Measurements from ENCODE around the gene PTPRM.

Gene PTPRM

DNA sequence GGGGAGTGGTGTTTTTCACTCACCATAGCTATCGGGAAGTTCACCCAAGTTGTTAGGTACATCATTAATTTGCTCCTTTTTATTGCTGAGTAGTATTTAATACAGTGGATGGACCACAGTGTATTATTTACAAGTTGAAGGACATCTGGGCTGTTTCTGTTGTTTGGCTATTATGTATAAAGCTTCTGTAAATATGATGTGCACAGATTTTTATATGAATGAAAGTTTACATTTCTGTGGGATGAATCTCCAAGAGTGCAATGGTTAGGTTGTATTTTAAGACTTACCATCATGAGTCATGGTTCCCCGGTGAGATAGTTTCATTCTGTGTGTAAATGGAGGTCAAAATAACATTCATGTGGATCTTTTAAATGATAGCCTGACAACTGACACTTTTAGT, 337.4 kb downstream of the PTPRM start:
- Histone ChIP-seq H3K27me3 (ENCODE audit: insufficient read depth, low read length, poor library complexity) (no peaks in the 10 kb centered on the region), H3K27ac (ENCODE audit: low read length) (no peak overlapping the region), H3K9me3 (ENCODE audit: insufficient read depth, low read length, severe bottlenecking) (no peaks in the 10 kb centered on the region), H4K20me1 (ENCODE audit: insufficient read depth, low read length) (no peaks in the 10 kb centered on the region), H3K4me3 (ENCODE audit: low read depth in 1 of 2, low read length in 2 of 2) (no peak overlapping the region), H3K4me2 (ENCODE audit: insufficient read depth, low read length) (no peak overlapping the region), H3K79me2 (ENCODE audit: insufficient read depth, low read length) (no peaks in the 10 kb centered on the region), H3K9ac (ENCODE audit: low read depth, low read length) (no peak overlapping the region), H3K4me1 (ENCODE audit: insufficient read depth, low read length) (no peaks in the 10 kb centered on the region), H3K36me3 (ENCODE audit: insufficient read depth, low read length) (no peaks in the 10 kb centered on the region), H2AFZ (ENCODE audit: low read depth, low read length) (no peak overlapping the region)
- TF ChIP-seq CTCF (IDR thresholded peaks at IDR 0.05; ENCODE audit: borderline replicate concordance, extremely low read depth, low read length, poor library complexity, severe bottlenecking), result no peak
- no peak for TF ChIP-seq EZH2 (IDR thresholded peaks at IDR 0.05; ENCODE audit: borderline replicate concordance, low read depth, low read length, severe bottlenecking)
- no peak for ATAC-seq (ENCODE audit: insufficient read depth, low read depth)
- DNase-seq, result no peak

GRCh38 chr18:7908681-7909299, 341.7 kb downstream of the PTPRM start:
- no peak overlapping the region for H3K4me3 ChIP-seq (ENCODE audit: low read depth in 1 of 2, low read length in 2 of 2)
- no peak for TF ChIP-seq CTCF (IDR thresholded peaks at IDR 0.05; ENCODE audit: borderline replicate concordance, extremely low read depth, low read length, poor library complexity, severe bottlenecking)
- TF ChIP-seq EZH2 (IDR thresholded peaks at IDR 0.05; ENCODE audit: borderline replicate concordance, low read depth, low read length, severe bottlenecking), result no peak
- ATAC-seq (ENCODE audit: insufficient read depth, low read depth) (no peak), DNase-seq (no peak)
- H3K27ac ChIP-seq (ENCODE audit: low read length), result no peak overlapping the region
- H3K27me3 ChIP-seq (ENCODE audit: insufficient read depth, low read length, poor library complexity), result no peaks in the 10 kb centered on the region
- H3K4me2 ChIP-seq (ENCODE audit: insufficient read depth, low read length), result no peak overlapping the region
- no peak overlapping the region for H3K9ac ChIP-seq (ENCODE audit: low read depth, low read length)
- no peaks in the 10 kb centered on the region for H3K9me3 ChIP-seq (ENCODE audit: insufficient read depth, low read length, severe bottlenecking)
- no peaks in the 10 kb centered on the region for H3K36me3 ChIP-seq (ENCODE audit: insufficient read depth, low read length)
- H3K4me1 ChIP-seq (ENCODE audit: insufficient read depth, low read length), result no peaks in the 10 kb centered on the region
- H4K20me1 ChIP-seq (ENCODE audit: insufficient read depth, low read length), result no peaks in the 10 kb centered on the region
- H3K79me2 ChIP-seq (ENCODE audit: insufficient read depth, low read length), result no peaks in the 10 kb centered on the region
- H2AFZ ChIP-seq (ENCODE audit: low read depth, low read length), result no peak overlapping the region

DNA sequence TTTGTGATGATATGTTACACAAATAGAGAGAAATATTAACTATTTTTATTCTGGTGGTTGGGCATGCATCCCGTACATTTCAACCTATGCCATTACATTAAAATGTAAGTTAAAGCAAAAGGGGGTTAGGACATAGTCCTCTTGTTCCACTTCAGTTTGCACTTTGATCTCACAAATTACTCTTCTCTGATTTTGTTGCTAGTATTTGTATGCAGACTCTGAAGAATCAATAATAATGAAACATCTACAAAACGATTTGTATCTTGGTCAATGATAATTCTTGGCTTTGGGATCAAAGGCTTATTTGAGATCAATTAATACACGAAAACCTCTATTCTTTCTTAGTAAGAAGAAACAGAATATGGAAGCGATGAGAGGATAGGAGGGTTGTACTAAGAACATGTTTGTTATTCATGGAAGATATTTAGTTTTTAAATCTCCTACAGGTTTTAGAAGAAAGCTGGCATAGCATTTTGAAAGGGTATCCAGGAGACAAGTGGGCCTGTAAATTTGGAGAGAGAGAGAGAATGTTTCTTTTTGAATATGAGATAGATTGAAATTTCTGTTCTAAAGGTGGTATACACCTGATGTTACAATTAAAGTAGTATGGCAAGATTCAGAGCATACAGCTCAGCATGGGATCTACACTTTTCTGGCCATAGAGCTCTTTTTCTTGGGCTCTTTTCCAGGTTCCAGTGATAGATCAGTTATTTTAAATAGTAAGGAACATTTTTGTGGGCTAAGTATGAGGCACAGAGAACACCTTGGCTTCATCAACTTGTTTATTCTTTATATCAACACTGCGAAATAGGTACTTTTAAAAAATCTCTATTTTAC, 347.9 kb downstream of the PTPRM start:
- Histone ChIP-seq H3K27ac (ENCODE audit: low read length) (no peak overlapping the region), H3K4me1 (ENCODE audit: insufficient read depth, low read length) (no peaks in the 10 kb centered on the region), H2AFZ (ENCODE audit: low read depth, low read length) (no peak overlapping the region), H4K20me1 (ENCODE audit: insufficient read depth, low read length) (no peaks in the 10 kb centered on the region), H3K9me3 (ENCODE audit: insufficient read depth, low read length, severe bottlenecking) (no peaks in the 10 kb centered on the region), H3K9ac (ENCODE audit: low read depth, low read length) (no peak overlapping the region), H3K4me3 (ENCODE audit: low read depth in 1 of 2, low read length in 2 of 2) (no peak overlapping the region), H3K36me3 (ENCODE audit: insufficient read depth, low read length) (no peaks in the 10 kb centered on the region), H3K27me3 (ENCODE audit: insufficient read depth, low read length, poor library complexity) (no peaks in the 10 kb centered on the region), H3K4me2 (ENCODE audit: insufficient read depth, low read length) (no peak overlapping the region), H3K79me2 (ENCODE audit: insufficient read depth, low read length) (no peaks in the 10 kb centered on the region)
- TF ChIP-seq CTCF (IDR thresholded peaks at IDR 0.05; ENCODE audit: borderline replicate concordance, extremely low read depth, low read length, poor library complexity, severe bottlenecking), result no peak
- no peak for TF ChIP-seq EZH2 (IDR thresholded peaks at IDR 0.05; ENCODE audit: borderline replicate concordance, low read depth, low read length, severe bottlenecking)
- ATAC-seq (ENCODE audit: insufficient read depth, low read depth) (no peak), DNase-seq (no peak)

Data from DND-41 (cell line).